ENCODE measurements around the gene BTBD9.

GRCh38 chr6:38678178-38678760 is 38.5 kb upstream of the BTBD9 start:
- no peak for TF ChIP-seq POLR2AphosphoS5 (IDR thresholded peaks at IDR 0.05; ENCODE audit: borderline replicate concordance, low read depth, low read length)
- no peak for TF ChIP-seq EZH2 (IDR thresholded peaks at IDR 0.05)
